HG03097 (cell line): Measurements from ENCODE around the gene GCSAM.

Experiments
- ATAC-seq: cut with Tn5 transposase; IDR thresholded peaks from one replicate; pipeline ENCODE4 v1.9.1; 2021; ENCODE audit not compliant: unreplicated experiment, low FRiP score

The GCSAM gene

GRCh38 chr3:112109322-112109721 is 23.7 kb downstream of the GCSAM start:
- ATAC-seq, result no peak

- ATAC-seq, result no peak
These were observed 28.3 kb downstream of the GCSAM start for GRCh38 chr3:112104774-112105173.

DNA sequence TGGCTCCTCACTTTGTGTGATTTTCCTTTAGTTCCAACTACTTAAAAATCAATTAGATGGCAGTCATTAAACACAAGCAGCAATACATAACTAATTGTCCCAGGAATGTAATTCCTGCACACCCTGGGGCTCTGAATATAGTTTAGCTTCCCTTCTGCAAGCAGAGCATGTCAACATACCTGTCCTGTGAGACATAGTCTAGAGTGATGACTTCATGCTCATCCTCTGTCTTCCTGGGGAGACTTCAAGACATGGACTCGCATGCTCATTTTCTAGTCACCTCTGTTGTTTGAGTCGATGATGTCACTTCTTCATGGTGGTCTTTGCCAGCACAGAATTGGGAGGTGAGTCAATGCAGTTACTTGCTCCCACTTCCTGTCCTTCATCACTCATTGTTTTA is 31.1 kb downstream of the GCSAM start:
- no peak for ATAC-seq

DNA sequence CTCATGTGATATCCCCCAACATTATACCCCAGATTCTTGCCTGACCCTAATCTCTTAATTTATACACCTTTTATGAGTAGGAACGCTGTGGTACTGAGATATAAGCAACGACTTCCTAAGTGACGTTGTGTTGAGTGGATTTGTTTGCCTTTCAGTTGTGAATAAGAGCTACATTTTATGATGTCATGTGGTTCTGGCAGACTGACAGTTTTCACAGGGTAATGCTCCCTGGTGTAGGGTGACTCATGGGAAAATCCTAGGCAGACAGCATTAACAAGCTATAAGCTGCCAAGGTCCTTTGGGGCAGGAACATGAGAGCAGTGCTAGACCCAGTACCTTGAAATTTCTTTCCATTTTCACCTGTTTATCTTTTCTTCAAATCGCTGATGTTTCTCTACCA is 35.7 kb downstream of the GCSAM start:
- ATAC-seq, result no peak

DNA sequence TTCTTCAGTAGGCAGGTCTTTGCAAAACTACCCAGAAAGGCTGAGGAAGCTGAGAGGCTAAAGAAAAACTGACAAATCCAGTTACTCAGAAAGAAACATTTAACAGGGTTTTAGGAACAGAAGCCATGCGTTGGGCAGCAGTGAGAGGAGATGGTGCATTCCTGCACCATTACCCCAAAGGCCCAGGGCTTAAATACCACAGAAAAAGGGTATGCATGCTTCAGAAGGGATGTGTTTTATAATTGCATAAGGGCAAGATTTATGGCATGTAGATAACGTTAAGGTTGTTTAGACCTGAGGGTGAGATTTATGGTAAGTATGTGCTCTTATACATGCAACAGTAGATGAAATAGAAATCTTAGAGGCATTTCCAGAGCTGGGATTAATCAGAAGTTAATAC is 36.9 kb downstream of the GCSAM start:
- ATAC-seq, result no peak

- ATAC-seq, result no peak
These were observed 37.3 kb downstream of the GCSAM start for GRCh38 chr3:112095731-112096130.

DNA sequence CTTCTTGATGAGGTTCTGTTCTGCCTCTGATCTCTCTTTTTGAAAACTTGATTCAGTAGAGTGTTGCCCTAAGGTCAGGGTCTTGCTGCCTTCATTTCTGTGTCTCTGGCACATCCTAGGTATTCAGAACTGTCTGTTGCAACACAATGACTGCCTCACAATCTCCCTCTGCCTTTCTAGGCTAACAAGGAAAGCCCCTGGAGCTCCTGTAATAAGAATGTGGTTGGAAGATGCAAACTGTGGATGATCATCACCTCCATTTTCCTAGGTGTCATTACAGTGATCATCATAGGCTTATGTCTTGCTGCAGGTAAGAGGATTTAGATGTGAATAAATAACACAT is 39.9 kb downstream of the GCSAM start:
- no peak for ATAC-seq

DNA sequence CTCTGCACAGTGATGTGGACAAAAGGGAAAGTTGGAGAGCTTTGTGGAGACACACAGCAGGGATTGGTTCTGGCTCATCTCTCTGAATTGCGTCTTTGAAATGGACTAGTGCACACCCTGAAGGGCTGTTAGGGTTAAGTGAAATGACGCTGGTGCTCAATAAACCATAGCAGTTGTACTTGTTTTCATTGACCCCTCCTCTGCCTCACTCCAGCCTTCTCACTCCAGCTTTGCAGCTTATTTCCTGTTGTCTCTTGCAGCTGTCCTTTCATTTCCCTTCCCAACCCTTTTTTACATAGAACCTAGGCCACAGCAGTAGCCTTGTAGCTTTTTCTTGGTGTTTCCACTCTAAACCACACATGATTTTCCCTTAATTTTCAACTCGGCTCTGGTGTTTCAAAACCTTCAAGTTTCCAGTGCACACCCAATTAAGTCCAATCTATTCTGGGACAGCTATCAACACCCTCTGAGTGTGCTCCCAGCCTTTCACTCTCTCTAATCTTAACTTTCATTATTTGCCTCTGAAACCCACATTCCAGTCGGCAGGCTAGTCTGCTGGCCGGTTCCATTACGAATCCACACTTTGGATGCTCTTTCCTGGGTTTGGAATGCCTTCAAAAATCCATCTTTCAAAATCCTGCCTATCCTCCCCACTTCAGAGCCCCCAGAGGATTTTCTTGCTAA is 40.4 kb downstream of the GCSAM start:
- ATAC-seq, result peak; percentile 49

DNA sequence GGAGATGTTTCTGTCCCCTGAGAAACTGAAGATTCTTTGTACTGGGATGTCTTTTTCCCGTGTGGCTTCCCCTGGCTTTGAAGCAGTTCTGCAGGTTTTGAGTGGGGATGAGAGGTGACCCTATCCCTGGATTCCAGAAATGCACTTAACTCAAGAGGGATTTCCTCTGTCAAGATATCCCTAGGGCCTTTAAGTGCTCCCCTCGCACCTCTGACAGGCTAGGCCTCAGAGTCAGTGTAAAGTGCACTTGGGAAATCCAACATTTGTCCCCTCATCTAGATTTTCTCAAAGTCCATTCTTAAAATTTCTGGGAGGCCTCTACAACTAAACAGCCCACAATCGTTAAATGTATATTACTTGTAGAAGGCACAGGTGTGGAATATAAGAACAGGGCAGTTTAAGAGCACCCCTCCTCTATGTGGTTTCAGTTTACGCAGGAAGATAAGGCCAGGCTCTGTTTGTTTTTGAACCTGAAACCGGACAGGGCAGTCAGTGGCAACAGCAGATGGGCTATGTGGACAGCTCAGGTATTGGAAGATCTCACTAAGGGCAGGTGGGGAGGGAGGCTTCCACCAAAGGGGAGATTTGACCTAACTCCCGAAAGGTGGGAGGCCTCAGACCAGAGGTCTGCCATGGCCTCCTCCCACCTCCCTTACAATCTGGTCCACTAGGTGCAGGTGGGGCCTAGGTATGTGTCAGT is 42.0 kb downstream of the GCSAM start:
- ATAC-seq, result no peak

GRCh38 chr3:112089956-112090886 is 42.8 kb downstream of the GCSAM start:
- ATAC-seq, result no peak

DNA sequence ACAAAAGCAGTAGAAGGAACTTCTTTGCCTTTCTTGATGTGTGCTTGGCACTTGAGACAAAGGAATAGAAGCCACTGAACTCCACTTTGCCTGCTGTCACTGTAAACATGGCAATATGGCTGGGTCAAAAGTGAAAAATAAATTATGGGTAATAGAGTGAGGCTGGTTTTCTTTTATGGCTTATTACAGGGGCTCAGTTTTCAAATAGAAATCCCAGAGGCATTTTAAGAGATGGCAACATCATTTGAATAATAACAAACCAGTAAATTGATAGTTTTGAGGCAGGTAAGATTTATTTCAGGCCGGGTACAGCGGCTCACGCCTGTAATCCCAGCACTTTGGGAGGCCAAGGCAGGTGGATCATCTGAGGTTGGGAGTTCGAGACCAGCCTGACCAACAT is 44.1 kb downstream of the GCSAM start:
- no peak for ATAC-seq

DNA sequence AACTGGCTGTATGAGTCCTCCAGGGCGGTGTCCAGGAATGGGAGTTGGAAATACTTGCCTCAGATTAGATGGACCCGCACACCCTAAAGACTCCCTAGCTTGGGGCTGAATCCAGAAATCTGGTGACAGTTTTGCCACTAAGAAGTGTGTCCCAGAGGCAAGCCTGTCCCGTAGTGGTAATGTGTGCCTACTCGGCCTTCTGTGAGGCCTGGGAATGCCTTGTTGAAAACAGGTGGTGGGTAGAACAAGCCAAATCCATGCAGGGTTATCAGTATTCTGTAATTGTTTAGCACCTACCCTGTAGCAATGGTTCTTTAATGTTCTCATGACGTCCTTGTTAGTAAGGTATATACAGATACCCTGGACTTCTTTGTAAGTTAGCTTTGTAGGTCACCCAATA is 45.3 kb downstream of the GCSAM start:
- ATAC-seq, result no peak

- ATAC-seq, result no peak
These were observed 46.0 kb downstream of the GCSAM start for GRCh38 chr3:112086875-112087524.

- no peak for ATAC-seq
These were observed 46.8 kb downstream of the GCSAM start, which contains the start of gene C3orf52 for GRCh38 chr3:112086076-112086854. Gene C3orf52, plus strand, starts transcription at chr3:112086389. Its CDS starts 19 bp downstream, at chr3:112086408.

DNA sequence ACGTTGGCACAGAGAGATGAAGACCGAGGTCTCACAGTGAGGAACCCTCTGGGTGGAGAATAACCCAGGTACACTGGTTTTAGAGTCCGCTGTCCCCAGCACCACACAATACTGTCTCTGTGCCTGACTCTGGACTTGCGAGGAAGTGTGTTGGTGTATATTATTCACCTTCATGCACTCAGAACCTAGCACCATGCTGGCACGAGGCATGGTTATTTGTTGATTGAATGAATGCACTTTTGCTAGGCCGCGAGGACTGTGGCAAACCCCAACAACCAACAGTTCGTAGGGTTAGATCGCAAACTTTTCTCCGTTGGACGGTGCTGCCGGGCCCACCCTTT is 47.3 kb downstream of the GCSAM start:
- no peak for ATAC-seq

DNA sequence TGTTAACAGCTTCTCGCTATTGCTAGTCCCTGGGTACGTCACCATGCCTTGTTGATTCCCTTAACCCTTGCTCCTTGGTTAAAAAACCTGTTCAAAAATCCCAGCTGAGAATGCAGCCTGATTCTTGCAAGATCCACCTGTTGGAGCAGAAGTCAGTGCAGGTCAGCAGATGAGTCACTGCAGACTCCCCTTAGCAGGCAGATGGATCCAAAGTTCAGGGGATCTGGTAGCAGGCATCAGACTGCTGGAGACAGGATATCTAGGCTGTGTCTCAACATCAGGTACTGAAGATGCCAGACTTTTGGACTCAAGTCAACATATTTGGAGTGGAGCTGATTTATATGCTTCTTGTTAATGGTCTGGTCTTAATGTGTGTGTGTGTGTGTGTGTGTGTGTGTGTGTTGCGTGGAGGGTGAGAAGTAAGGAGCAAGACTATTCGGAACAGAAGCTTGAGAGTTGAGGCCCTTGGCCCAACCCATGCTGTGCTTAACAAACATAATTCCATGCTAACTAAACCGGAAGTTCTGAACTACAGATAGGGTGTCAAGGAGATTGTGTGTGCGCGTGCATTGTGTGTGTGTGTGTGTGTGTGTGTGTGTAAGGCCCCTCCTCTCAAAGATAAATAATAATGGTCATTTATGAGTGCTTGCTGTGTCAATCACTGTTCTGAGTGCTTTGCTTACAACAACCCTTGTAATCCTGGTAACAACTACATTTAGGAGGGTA is 47.9 kb downstream of the GCSAM start:
- no peak for ATAC-seq

GRCh38 chr3:112083239-112083638 is 49.8 kb downstream of the GCSAM start:
- no peak for ATAC-seq

DNA sequence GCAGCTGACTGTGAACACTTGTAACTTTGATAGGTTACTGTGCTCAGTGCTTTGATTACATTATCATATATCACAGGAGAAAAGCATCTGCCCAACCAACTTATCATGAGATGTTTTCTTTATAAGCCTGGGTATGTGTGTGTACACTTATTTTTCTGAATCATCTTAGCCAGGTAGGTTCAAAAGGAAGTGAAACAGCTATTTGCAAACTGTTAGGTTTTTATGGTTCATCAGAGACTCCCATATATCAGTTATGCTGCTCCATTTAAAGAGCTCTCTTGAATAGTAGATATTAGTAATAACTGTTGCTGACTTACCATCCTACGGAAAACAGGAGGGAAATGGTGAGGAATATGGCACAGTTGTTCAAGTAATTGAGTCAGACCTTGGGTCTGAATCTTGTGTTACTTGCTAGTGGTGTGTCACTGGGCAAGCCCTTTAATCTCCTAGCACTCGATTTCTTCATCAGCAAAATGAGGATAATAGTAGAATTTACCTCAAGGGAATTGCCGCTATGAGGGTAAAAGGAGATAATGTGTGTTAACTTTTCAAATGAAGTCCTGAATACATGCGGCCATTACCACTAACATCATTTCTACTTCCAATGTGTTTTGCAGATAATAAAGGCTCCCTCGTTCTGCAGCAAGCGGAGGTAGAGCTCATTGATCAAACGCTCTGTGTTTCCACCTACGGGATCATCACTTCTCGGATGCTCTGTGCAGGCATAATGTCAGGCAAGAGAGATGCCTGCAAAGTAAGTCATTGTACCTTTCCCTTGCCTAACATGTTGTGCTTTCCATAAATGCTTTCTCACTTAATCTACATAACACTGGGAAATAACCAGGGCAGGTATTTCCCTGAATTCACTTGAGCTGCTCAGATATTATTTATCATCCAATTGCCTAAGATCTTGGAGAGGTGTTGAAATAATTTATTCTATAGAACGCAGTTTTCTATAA is 54.6 kb downstream of the GCSAM start:
- ATAC-seq, result no peak
